HepG2 (cell line): ENCODE results near the gene PDZRN4. TPM values are rescaled to one million over a fixed set of nuclear protein-coding genes. Genes with fewer than 3 reads are reported as not detected.

ENCODE experiments used
- ATAC-seq: fragments of 200-7000 bp; cut with Tn5 transposase; 3 replicates; pipeline ENCODE4 v1.9.1; 2020; ENCODE audit warnings: mild to moderate bottlenecking, moderate library complexity
- BruUV-seq: library from RNA; stranded (reverse); fragments of 400-500 nt; replicated peaks from 2 replicates; lab custom pipeline; 2021; lab: Mats Ljungman, UMichigan
- CTCF ChIA-PET: fragments of 300-600 bp; formaldehyde crosslinking; extraction: SDS; loops from one replicate; lab custom pipeline; 2021; ENCODE audit warnings: low total read pairs, inconsistent platforms, low intra/inter-chr PET ratio; lab: Yijun Ruan, JAX
- POLR2A ChIA-PET: fragments of 350-600 bp; sonication (Branson Sonifier 250); formaldehyde crosslinking; loops from one replicate; lab custom pipeline; 2020; ENCODE audit warnings: antibody characterized with exemption, inconsistent platforms; lab: Yijun Ruan, JAX
- DNase-seq: peaks from one replicate; pipeline ENCODE4 v3.0.0-alpha.2; 2015; ENCODE audit warnings: low spot score
- FAIRE-seq: peaks from 3 replicates; lab custom pipeline; 2011; peaks lifted over from hg19 to GRCh38; lab: Jason Lieb, UNC
- H2AFZ ChIP-seq: one replicate; pipeline ENCODE4 v1.6.1; 2011; ENCODE audit warnings: low read length, inconsistent platforms
- H3K27ac ChIP-seq: fragments of 300-600 bp; 3 replicates; pipeline ENCODE4 v1.8.0; 2011; ENCODE audit warnings: mixed run types, mild to moderate bottlenecking, mixed read lengths, low read length, inconsistent platforms; ENCODE audit not compliant: insufficient read depth; ENCODE audit errors: extremely low read length
- H3K27me3 ChIP-seq, 2 experiments: fragments of 200-600 bp in 1 of 2; 2 replicates in 1 of 2; 3 replicates in 1 of 2; pipeline versions ENCODE4 v1.6.0 to v1.8.0; 2011; ENCODE audit warnings: low read length in 2 of 2, mild to moderate bottlenecking in 2 of 2, moderate library complexity in 2 of 2, inconsistent platforms in 1 of 2; ENCODE audit not compliant: insufficient read depth in 2 of 2, control insufficient read depth in 1 of 2
- H3K36me3 ChIP-seq, 2 experiments: fragments of 200-600 bp in 1 of 2; replicated peaks in 1 of 2; 2 replicates in 1 of 2; 3 replicates in 1 of 2; pipeline versions ENCODE4 v1.5.1 to v1.8.0; 2011; ENCODE audit warnings: low read length in 2 of 2, inconsistent platforms in 1 of 2; ENCODE audit not compliant: insufficient read depth in 2 of 2, control insufficient read depth in 1 of 2
- H3K4me1 ChIP-seq: 2 replicates; pipeline ENCODE4 v1.5.1; 2012; ENCODE audit warnings: low read length, inconsistent platforms; ENCODE audit not compliant: insufficient read depth
- H3K4me2 ChIP-seq: 2 replicates; pipeline ENCODE4 v1.6.0; 2011; ENCODE audit warnings: low read depth, low read length, inconsistent platforms
- H3K4me3 ChIP-seq, 3 experiments: fragments of 200-600 bp in 1 of 3; sonication (generic), shearing (Covaris generic) in 1 of 3; replicated peaks in 1 of 3; 2 replicates each; pipeline ENCODE4 v1.5.1; 2011 to 2016; ENCODE audit warnings: low read length in 3 of 3, inconsistent platforms in 2 of 3, low read depth in 2 of 3, mild to moderate bottlenecking in 2 of 3, control low read depth in 1 of 3, mixed read lengths in 1 of 3; ENCODE audit not compliant: insufficient read depth in 1 of 3
- H3K79me2 ChIP-seq: one replicate; pipeline ENCODE4 v1.6.1; 2011; ENCODE audit warnings: low read length, inconsistent platforms; ENCODE audit not compliant: insufficient read depth
- H3K9ac ChIP-seq: 2 replicates; pipeline ENCODE4 v1.6.0; 2011; ENCODE audit warnings: mild to moderate bottlenecking, low read depth, low read length, inconsistent platforms; ENCODE audit not compliant: insufficient read depth
- H3K9me3 ChIP-seq: 2 replicates; pipeline ENCODE4 v1.5.1; 2012; ENCODE audit warnings: mild to moderate bottlenecking, low read length
- H4K20me1 ChIP-seq: 2 replicates; pipeline ENCODE4 v1.6.0; 2011; ENCODE audit warnings: inconsistent platforms, mild to moderate bottlenecking, low read length, moderate library complexity; ENCODE audit not compliant: insufficient read depth
- HDAC1 ChIP-seq: sonication (generic); formaldehyde crosslinking; IDR thresholded peaks from 2 replicates; pipeline ENCODE4 v1.5.1; 2020; ENCODE audit warnings: mild to moderate bottlenecking, missing genetic modification reagents
- MLX ChIP-seq: IDR thresholded peaks from 2 replicates; pipeline ENCODE4 v1.6.1; 2016
- PRPF4 ChIP-seq: fragments of 200-400 bp; formaldehyde crosslinking; IDR thresholded peaks from 2 replicates; pipeline ENCODE4 v1.6.1; 2016; ENCODE audit warnings: low read length, low read depth; ENCODE audit not compliant: poor library complexity, severe bottlenecking
- SKIL ChIP-seq: sonication (generic); formaldehyde crosslinking; IDR thresholded peaks from 2 replicates; pipeline ENCODE4 v1.8.0; 2022; ENCODE audit warnings: missing genetic modification reagents, mild to moderate bottlenecking, moderate library complexity, borderline replicate concordance
- ZNF431 ChIP-seq: sonication (generic); formaldehyde crosslinking; IDR thresholded peaks from 2 replicates; pipeline ENCODE4 v1.9.0; 2022; ENCODE audit warnings: missing genetic modification reagents, low read depth, mild to moderate bottlenecking, borderline replicate concordance
- ZNF530 ChIP-seq: sonication (generic); formaldehyde crosslinking; IDR thresholded peaks from 2 replicates; pipeline ENCODE4 v1.5.0; 2020; ENCODE audit warnings: low read depth, mild to moderate bottlenecking, missing genetic modification reagents
- ZNF687 ChIP-seq: sonication (generic); formaldehyde crosslinking; IDR thresholded peaks from 2 replicates; pipeline ENCODE4 v1.5.1; 2020; ENCODE audit warnings: mild to moderate bottlenecking, missing genetic modification reagents, moderate library complexity
- ZNF790 ChIP-seq: sonication (generic); formaldehyde crosslinking; IDR thresholded peaks from 2 replicates; pipeline ENCODE4 v1.8.0; 2022; ENCODE audit warnings: missing genetic modification reagents, mild to moderate bottlenecking, borderline replicate concordance
- WGBS: methylation state at CpG from one replicate; pipeline ENCODE4 v1.1.6; 2017; ENCODE audit warnings: low lambda C conversion rate; 5-methylcytosine and 5-hydroxymethylcytosine counted together
- in situ Hi-C: cut with HindIII; loops from 2 replicates; pipeline ENCODE4 v1.10.0; 2017; ENCODE audit warnings: low pct_unique_long_range_greater_than_20kb; ENCODE audit not compliant: extremely low pct_ligation_motif_present
- intact Hi-C: fragments of 100-400 bp; cut with micrococcal nuclease; formaldehyde crosslinking; loops from one replicate; pipeline ENCODE4 v1.10.0; 2022; ENCODE audit not compliant: unreplicated experiment
- polyA plus RNA-seq, 8 experiments: library from polyadenylated mRNA; depleted of rRNA in 3 of 8; stranded (reverse) in 7 of 8; unstranded in 1 of 8; fragments of >200 nt; fragmentation: Illumina TruSeq in 4 of 8; extraction: Trizol in 4 of 8; gene quantifications; 2 replicates each; pipeline versions ENCODE4 v1.2.1 to v1.2.3, GENCODE V29; 2011 to 2016; ENCODE audit warnings: low read depth in 4 of 8, missing spikeins in 1 of 8, mixed read lengths in 1 of 8; ENCODE audit not compliant: insufficient read depth in 1 of 8
- total RNA-seq, 5 experiments: library from RNA; depleted of rRNA; stranded (reverse); fragments of >200 nt; fragmentation: Illumina TruSeq; extraction: Trizol; gene quantifications; 2 replicates each; pipeline ENCODE4 v1.2.3, GENCODE V29; 2016; ENCODE audit warnings: low read depth in 1 of 5

PDZRN4 gene
- total and polyA plus RNA-seq, 2 of the 13 experiments (the other 11 are each of a cell fraction or from before 2014, with no cell fraction given) = not detected

- TF ChIP-seq ZNF687 (CRISPR knock-in tag) = no peak
- no peak for TF ChIP-seq SKIL (CRISPR knock-in tag)
- no peak for TF ChIP-seq ZNF530 (CRISPR knock-in tag)
Observed at GRCh38 chr12:41514907-41515306, 326.8 kb downstream of the PDZRN4 start (continued).

- Histone ChIP-seq H2AFZ (no peak overlapping the region), H3K9ac (no peak overlapping the region), H3K4me3 (no peak overlapping the region), H3K79me2 (no peaks in the 10 kb centered on the region), H4K20me1 (no peaks in the 10 kb centered on the region), H3K9me3 (no peaks in the 10 kb centered on the region), H3K36me3 (no peaks in the 10 kb centered on the region), H3K4me2 (no peak overlapping the region), H3K4me1 (no peaks in the 10 kb centered on the region), H3K27me3 (no peaks in the 10 kb centered on the region)
- ATAC-seq (no peak), DNase-seq (no peak), FAIRE-seq (no peak)
- BruUV-seq = no TSS peak
- CTCF ChIA-PET = no interaction called here
- in situ Hi-C loops = no loop called here
- POLR2A ChIA-PET = no interaction called here
- intact Hi-C loops = no loop called here
- 19% methylated on average over 3 of the region's 3 CpGs for WGBS
- TF ChIP-seq MLX (CRISPR knock-in tag) = no peak
- no peak for TF ChIP-seq ZNF790 (CRISPR knock-in tag)
- no peak for TF ChIP-seq PRPF4
- no peak for TF ChIP-seq HDAC1 (CRISPR knock-in tag)
- TF ChIP-seq ZNF431 (CRISPR knock-in tag) = no peak
- TF ChIP-seq, all 625 proteins: peak for 0
- no peak overlapping the region for H3K27ac ChIP-seq
Observed at GRCh38 chr12:41515953-41516352, 327.8 kb downstream of the PDZRN4 start.
